Subcutaneous adipose tissue (tissue), 4 donors: ENCODE data around the gene FUT6. TPM values are rescaled to one million over a fixed set of nuclear protein-coding genes. Genes with fewer than 3 reads are reported as not detected.

Experiments
- CTCF ChIP-seq: fragments of 450-650 bp; IDR thresholded peaks from one replicate; pipeline ENCODE4 v1.5.1; 2016; ENCODE audit warnings: low read depth, mild to moderate bottlenecking, control low read depth, antibody characterized with exemption, moderate library complexity
- total RNA-seq, 4 donors: library from RNA; depleted of rRNA; stranded (reverse); fragments of >200 nt; gene quantifications; one replicate each; pipeline ENCODE4 v1.1.0, GENCODE V29; 2016

FUT6 gene
- total RNA-seq, 4 donors from 2014 or later: 1.1 TPM; not detected in 3

GRCh38 chr19:5790559-5791520 is 48.7 kb downstream of the FUT6 start, which contains the start of gene DUS3L:
Gene DUS3L, minus strand, starts transcription at chr19:5791163. Its CDS starts 22 bp downstream, at chr19:5791141.
- no peak for TF ChIP-seq CTCF

GRCh38 chr19:5789886-5790558 is 49.5 kb downstream of the FUT6 start:
- TF ChIP-seq CTCF: no peak

- TF ChIP-seq CTCF: no peak
Observed at GRCh38 chr19:5789351-5789761, 50.1 kb downstream of the FUT6 start.

- TF ChIP-seq CTCF: no peak
Observed at GRCh38 chr19:5788422-5788821, 51.1 kb downstream of the FUT6 start.

GRCh38 chr19:5787409-5788182 is 51.9 kb downstream of the FUT6 start:
- no peak for TF ChIP-seq CTCF

- TF ChIP-seq CTCF: no peak
Observed at GRCh38 chr19:5786593-5787408, 52.7 kb downstream of the FUT6 start.
